ENCODE data around the gene EFL1. TPM values are rescaled to one million over a fixed set of nuclear protein-coding genes. Genes with fewer than 3 reads are reported as not detected.

EFL1 gene
- total and polyA plus RNA-seq, 9 of the 15 experiments (the other 6 are each of a cell fraction or from before 2014, with no cell fraction given) = 4.8 to 32.5 (median 16.9) TPM

- TF ChIP-seq FIP1L1 (IDR thresholded peaks at IDR 0.05; ENCODE audit: low read depth, low read length, poor library complexity, severe bottlenecking) = no peak
- TF ChIP-seq HDAC6 (IDR thresholded peaks at IDR 0.05; ENCODE audit: low read depth, low read length) = no peak
- TF ChIP-seq ARID4B (CRISPR knock-in tag; IDR thresholded peaks at IDR 0.05) = no peak
- TF ChIP-seq RERE (CRISPR knock-in tag; IDR thresholded peaks at IDR 0.05; ENCODE audit: borderline replicate concordance) = no peak
- no peak for TF ChIP-seq HES1 (IDR thresholded peaks at IDR 0.05; ENCODE audit: low read depth)
- no peak for TF ChIP-seq ZBED1 (IDR thresholded peaks at IDR 0.05)
- TF ChIP-seq TRIM24 (IDR thresholded peaks at IDR 0.05) = peak; percentile 87 to 93
- no peak for TF ChIP-seq ZBTB8A (IDR thresholded peaks at IDR 0.05; ENCODE audit: partially characterized antibody)
Measured at GRCh38 chr15:82093774-82094211, 168.7 kb downstream of the EFL1 start (continued).

Data from K562 (cell line).